SU-DHL-6 (cell line): ENCODE data around the gene ARHGEF35.
"Not testable (repeated sequence)": the region's sequence is repeated elsewhere in the genome, so short reads cannot be mapped to it uniquely, and the experiment has no call there.

Experiments used
- H2AFZ ChIP-seq: fragments of 200-600 bp; sonication (generic); 2 replicates; pipeline ENCODE4 v1.6.1; 2014; ENCODE audit warnings: low read depth, mild to moderate bottlenecking, moderate library complexity, mixed read lengths, antibody characterized with exemption, low read length; ENCODE audit not compliant: severe bottlenecking
- H3F3A ChIP-seq: fragments of 200-600 bp; shearing (Covaris generic); 2 replicates; pipeline ENCODE4 v1.6.0; 2016; ENCODE audit warnings: antibody characterized with exemption, mild to moderate bottlenecking; ENCODE audit not compliant: insufficient read depth
- H3K27ac ChIP-seq: fragments of 200-600 bp; sonication (generic); 2 replicates; pipeline ENCODE4 v1.5.1; 2016; ENCODE audit warnings: low read depth, mild to moderate bottlenecking, low read length, moderate library complexity, mixed read lengths
- H3K27me3 ChIP-seq: fragments of 200-600 bp; sonication (generic), shearing (Covaris generic); 2 replicates; pipeline ENCODE4 v1.6.0; 2014; ENCODE audit warnings: mild to moderate bottlenecking, low read length
- H3K36me3 ChIP-seq: fragments of 200-600 bp; sonication (generic); 2 replicates; pipeline ENCODE4 v1.6.1; 2014; ENCODE audit warnings: mild to moderate bottlenecking, low read length, mixed read lengths
- H3K4me2 ChIP-seq: fragments of 300-600, 200-600 bp; shearing (Covaris generic), sonication (generic); 2 replicates; pipeline ENCODE4 v1.6.0; 2014; ENCODE audit warnings: low read length, low read depth, mild to moderate bottlenecking; ENCODE audit not compliant: poor library complexity, severe bottlenecking
- H3K4me3 ChIP-seq: fragments of 200-600 bp; sonication (generic); 2 replicates; pipeline ENCODE4 v1.5.1; 2014; ENCODE audit warnings: antibody characterized with exemption, low read length, mild to moderate bottlenecking, mixed read lengths; ENCODE audit not compliant: insufficient read depth, poor library complexity, severe bottlenecking
- H3K79me2 ChIP-seq: fragments of 200-600 bp; sonication (generic); 2 replicates; pipeline ENCODE4 v1.6.1; 2014; ENCODE audit warnings: mild to moderate bottlenecking, low read length, moderate library complexity; ENCODE audit not compliant: insufficient read depth
- H3K9ac ChIP-seq: fragments of 200-600 bp; sonication (generic); 2 replicates; pipeline ENCODE4 v1.7.0; 2014; ENCODE audit warnings: mild to moderate bottlenecking, low read length
- H3K9me2 ChIP-seq: fragments of 200-600 bp; sonication (generic); replicated peaks from 2 replicates; pipeline ENCODE4 v1.6.1; 2014; ENCODE audit warnings: low read length; ENCODE audit not compliant: insufficient read depth
- H3K9me3 ChIP-seq: fragments of 200-600 bp; sonication (generic); 2 replicates; pipeline ENCODE4 v1.6.1; 2014; ENCODE audit warnings: low read length, mixed read lengths; ENCODE audit not compliant: insufficient read depth
- H4K20me1 ChIP-seq: fragments of 200-600 bp; sonication (generic); 2 replicates; pipeline ENCODE4 v1.6.1; 2014; ENCODE audit warnings: low read depth, mild to moderate bottlenecking, antibody characterized with exemption, low read length, moderate library complexity, mixed read lengths

Gene ARHGEF35

GRCh38 chr7:144223675-144224074, 28.0 kb upstream of the ARHGEF35 start:
- H3K9me3 ChIP-seq, H3F3A ChIP-seq, H3K27me3 ChIP-seq, H3K4me3 ChIP-seq, H3K27ac ChIP-seq, H3K4me2 ChIP-seq, H4K20me1 ChIP-seq, H3K36me3 ChIP-seq, H3K9ac ChIP-seq, H2AFZ ChIP-seq, H3K79me2 ChIP-seq, H3K9me2 ChIP-seq: not testable (repeated sequence)

GRCh38 chr7:144220531-144220930, 24.9 kb upstream of the ARHGEF35 start:
- H3K4me3 ChIP-seq, H3K27ac ChIP-seq, H2AFZ ChIP-seq, H3K9ac ChIP-seq, H3K36me3 ChIP-seq, H3K9me2 ChIP-seq, H3K79me2 ChIP-seq, H3K9me3 ChIP-seq, H3F3A ChIP-seq, H3K4me2 ChIP-seq, H3K27me3 ChIP-seq, H4K20me1 ChIP-seq: not testable (repeated sequence)

GRCh38 chr7:144219149-144219548, 23.5 kb upstream of the ARHGEF35 start:
- H3K79me2 ChIP-seq, H3K4me2 ChIP-seq, H3K9ac ChIP-seq, H2AFZ ChIP-seq, H3K36me3 ChIP-seq, H3K9me3 ChIP-seq, H3K27me3 ChIP-seq, H3K9me2 ChIP-seq, H3K27ac ChIP-seq, H3F3A ChIP-seq, H4K20me1 ChIP-seq, H3K4me3 ChIP-seq: not testable (repeated sequence)

- H3F3A ChIP-seq, H2AFZ ChIP-seq, H4K20me1 ChIP-seq, H3K27me3 ChIP-seq, H3K79me2 ChIP-seq, H3K27ac ChIP-seq, H3K4me3 ChIP-seq, H3K36me3 ChIP-seq, H3K9ac ChIP-seq, H3K9me3 ChIP-seq, H3K9me2 ChIP-seq, H3K4me2 ChIP-seq: not testable (repeated sequence)
Measured at GRCh38 chr7:144218581-144218980, 22.9 kb upstream of the ARHGEF35 start.

GRCh38 chr7:144217200-144217599, 21.6 kb upstream of the ARHGEF35 start:
- H2AFZ ChIP-seq, H3K27ac ChIP-seq, H3K36me3 ChIP-seq, H3K9me2 ChIP-seq, H4K20me1 ChIP-seq, H3F3A ChIP-seq, H3K9ac ChIP-seq, H3K27me3 ChIP-seq, H3K4me3 ChIP-seq, H3K79me2 ChIP-seq, H3K9me3 ChIP-seq, H3K4me2 ChIP-seq: not testable (repeated sequence)

GRCh38 chr7:144205306-144205705, 9.7 kb upstream of the ARHGEF35 start:
- not testable (repeated sequence) for H3K36me3 ChIP-seq, H3K4me2 ChIP-seq, H3K9me2 ChIP-seq, H4K20me1 ChIP-seq, H3F3A ChIP-seq, H3K9me3 ChIP-seq, H3K9ac ChIP-seq, H2AFZ ChIP-seq, H3K79me2 ChIP-seq, H3K4me3 ChIP-seq, H3K27ac ChIP-seq, H3K27me3 ChIP-seq

GRCh38 chr7:144203086-144203485, 7.5 kb upstream of the ARHGEF35 start:
- H2AFZ ChIP-seq, H3K9me2 ChIP-seq: not testable (repeated sequence)

GRCh38 chr7:144201978-144202377, 6.3 kb upstream of the ARHGEF35 start:
- not testable (repeated sequence) for H3F3A ChIP-seq, H3K27ac ChIP-seq, H3K9ac ChIP-seq, H4K20me1 ChIP-seq, H3K4me2 ChIP-seq, H3K4me3 ChIP-seq, H3K36me3 ChIP-seq, H3K9me2 ChIP-seq, H3K79me2 ChIP-seq, H2AFZ ChIP-seq, H3K9me3 ChIP-seq, H3K27me3 ChIP-seq

More at GRCh38 chr7:144203086-144203485, 7.5 kb upstream of the ARHGEF35 start:
- not testable (repeated sequence) for H4K20me1 ChIP-seq, H3K4me3 ChIP-seq, H3K9me3 ChIP-seq, H3K36me3 ChIP-seq, H3F3A ChIP-seq, H3K79me2 ChIP-seq, H3K9ac ChIP-seq, H3K27ac ChIP-seq, H3K27me3 ChIP-seq, H3K4me2 ChIP-seq
